Stimulated activated CD4-positive, alpha-beta T cell treated with anti-CD3 and anti-CD28 coated beads, Interleukin-1b, Interleukin-23, amount 100 ng/mL, for 48 hours (primary cell): Measurements from ENCODE around the gene SYT7.
"Not testable (repeated sequence)": the region's sequence is repeated elsewhere in the genome, so short reads cannot be mapped to it uniquely, and the experiment has no call there.

Experiments
- DNase-seq: peaks from one replicate; pipeline ENCODE4 v3.0.0-alpha.2; 2020

The SYT7 gene

GRCh38 chr11:61472868-61473267 lies 108.0 kb downstream of the SYT7 start:
- DNase-seq: no peak

GRCh38 chr11:61472282-61472681 lies 108.6 kb downstream of the SYT7 start:
- no peak for DNase-seq

DNA sequence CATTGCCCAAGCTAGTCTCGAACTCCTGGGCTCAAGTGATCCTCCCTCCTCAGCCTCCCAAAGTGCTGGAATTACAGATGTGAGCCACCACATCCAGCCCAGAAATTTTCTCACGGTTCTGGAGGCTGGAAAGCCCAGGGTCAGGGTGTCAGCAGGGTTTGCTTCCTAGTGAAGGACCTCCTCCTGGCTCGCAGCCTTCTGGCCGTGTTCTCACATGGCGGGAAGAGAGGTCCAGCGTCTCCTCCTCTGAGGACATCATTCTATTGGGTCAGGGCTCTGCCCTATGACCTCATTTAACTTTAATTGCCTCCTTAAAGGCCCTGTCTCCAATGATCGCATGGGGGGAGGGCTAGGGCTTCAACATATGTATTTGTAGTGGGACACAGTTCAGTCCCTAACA lies 112.9 kb downstream of the SYT7 start:
- DNase-seq: no peak

- DNase-seq: not testable (repeated sequence)
Measured at GRCh38 chr11:61467602-61468001, 113.3 kb downstream of the SYT7 start.
